ENCODE results near the gene SLC6A11. TPM values are rescaled to one million over a fixed set of nuclear protein-coding genes. Genes with fewer than 3 reads are reported as not detected.

Gene SLC6A11
- total RNA-seq, 3 donors from 2014 or later, result 0.13 TPM; not detected in 2

- no peak for TF ChIP-seq CTCF (IDR thresholded peaks at IDR 0.05)
- DNase-seq, result no peak
These were observed 38.4 kb upstream of the SLC6A11 start for GRCh38 chr3:10777627-10778026.

GRCh38 chr3:10778492-10779292, 37.3 kb upstream of the SLC6A11 start:
- no peak for ATAC-seq
- no peak for TF ChIP-seq CTCF (IDR thresholded peaks at IDR 0.05)
- no peaks in the 10 kb centered on the region for H3K9me3 ChIP-seq
- intact Hi-C loops (cut with DNase I, micrococcal nuclease), result no loop called here
- no peaks in the 10 kb centered on the region for H3K4me1 ChIP-seq (ENCODE audit: low read depth)
- no peak overlapping the region for H3K4me3 ChIP-seq
- no peaks in the 10 kb centered on the region for H3K36me3 ChIP-seq (ENCODE audit: low read depth)
- no peak for DNase-seq

More at GRCh38 chr3:10777627-10778026, 38.4 kb upstream of the SLC6A11 start:
- intact Hi-C loops (cut with DNase I, micrococcal nuclease), result no loop called here
- no peaks in the 10 kb centered on the region for H3K4me1 ChIP-seq (ENCODE audit: low read depth)
- no peak for ATAC-seq
- no peaks in the 10 kb centered on the region for H3K9me3 ChIP-seq
- no peak overlapping the region for H3K4me3 ChIP-seq
- H3K36me3 ChIP-seq (ENCODE audit: low read depth), result no peaks in the 10 kb centered on the region

GRCh38 chr3:10779293-10779805, 36.7 kb upstream of the SLC6A11 start:
- H3K36me3 ChIP-seq (ENCODE audit: low read depth), result no peaks in the 10 kb centered on the region
- H3K4me3 ChIP-seq, result no peak overlapping the region
- intact Hi-C loops (cut with DNase I, micrococcal nuclease), result no loop called here
- no peaks in the 10 kb centered on the region for H3K4me1 ChIP-seq (ENCODE audit: low read depth)
- no peak for ATAC-seq
- no peak for TF ChIP-seq CTCF (IDR thresholded peaks at IDR 0.05)
- no peaks in the 10 kb centered on the region for H3K9me3 ChIP-seq
- no peak for DNase-seq

- TF ChIP-seq CTCF (IDR thresholded peaks at IDR 0.05), result no peak
- Histone ChIP-seq H3K9me3 (no peaks in the 10 kb centered on the region), H3K4me3 (no peak overlapping the region), H3K4me1 (ENCODE audit: low read depth) (no peaks in the 10 kb centered on the region), H3K36me3 (ENCODE audit: low read depth) (no peaks in the 10 kb centered on the region)
- ATAC-seq, result no peak
- no peak for DNase-seq
- intact Hi-C loops (cut with DNase I, micrococcal nuclease), result no loop called here
These were observed 35.8 kb upstream of the SLC6A11 start for GRCh38 chr3:10780243-10780642.

- Histone ChIP-seq H3K9me3 (no peaks in the 10 kb centered on the region), H3K36me3 (ENCODE audit: low read depth) (no peaks in the 10 kb centered on the region), H3K4me1 (ENCODE audit: low read depth) (no peaks in the 10 kb centered on the region), H3K4me3 (no peak overlapping the region)
- intact Hi-C loops (cut with DNase I, micrococcal nuclease), result no loop called here
- no peak for TF ChIP-seq CTCF (IDR thresholded peaks at IDR 0.05)
- no peak for ATAC-seq
- DNase-seq, result no peak
These were observed 35.1 kb upstream of the SLC6A11 start for GRCh38 chr3:10780922-10781321.
